GM12801 (cell line): Measurements from ENCODE around the gene XIRP2.

Source experiments
- CTCF ChIP-seq: IDR thresholded peaks from one replicate; pipeline ENCODE4 v1.5.1; 2011; ENCODE audit warnings: control low read depth; ENCODE audit not compliant: insufficient read length; ENCODE audit errors: extremely low read depth

The XIRP2 gene

GRCh38 chr2:166994588-166995336 lies 106.5 kb downstream of the XIRP2 start:
- TF ChIP-seq CTCF, result no peak

- no peak for TF ChIP-seq CTCF
Observed at GRCh38 chr2:166996465-166996864, 108.2 kb downstream of the XIRP2 start.

- TF ChIP-seq CTCF, result no peak
Observed at GRCh38 chr2:167001165-167001564, 112.9 kb downstream of the XIRP2 start.

GRCh38 chr2:167005096-167005495 lies 116.8 kb downstream of the XIRP2 start:
- TF ChIP-seq CTCF, result no peak

GRCh38 chr2:167013227-167013626 lies 124.9 kb downstream of the XIRP2 start:
- no peak for TF ChIP-seq CTCF

- TF ChIP-seq CTCF, result no peak
Observed at GRCh38 chr2:167015806-167016205, 127.5 kb downstream of the XIRP2 start.

GRCh38 chr2:167017021-167017420 lies 128.7 kb downstream of the XIRP2 start:
- TF ChIP-seq CTCF, result no peak
